ENCODE measurements around the gene CDC5L. TPM values are rescaled to one million over a fixed set of nuclear protein-coding genes. Genes with fewer than 3 reads are reported as not detected.
A peak's percentile ranks its signal among the peaks of the same experiment; 100 is the strongest.

The CDC5L gene
- total and polyA plus RNA-seq, 11 donors = 5.8 to 24.8 (median 18.5) TPM

- ATAC-seq (no peak), DNase-seq (no peak)
- Histone ChIP-seq H3K4me1 (peaks cover 0 to 24% (median 9%) of the 10 kb centered on the region in 12 donors), H3K36me3 (no peaks in the 10 kb centered on the region), H3K9me3 (no peaks in the 10 kb centered on the region), H3K27me3 (no peaks in the 10 kb centered on the region), H3K27ac (no peak overlapping the region), H3K4me3 (no peak overlapping the region)
- WGBS, 4 donors = 81 to 92% (median 90%) methylated on average over 15 to 19 of the region's 19 CpGs
- no peak for TF ChIP-seq POLR2A (IDR thresholded peaks at IDR 0.05)
- TF ChIP-seq, protein P1, sequence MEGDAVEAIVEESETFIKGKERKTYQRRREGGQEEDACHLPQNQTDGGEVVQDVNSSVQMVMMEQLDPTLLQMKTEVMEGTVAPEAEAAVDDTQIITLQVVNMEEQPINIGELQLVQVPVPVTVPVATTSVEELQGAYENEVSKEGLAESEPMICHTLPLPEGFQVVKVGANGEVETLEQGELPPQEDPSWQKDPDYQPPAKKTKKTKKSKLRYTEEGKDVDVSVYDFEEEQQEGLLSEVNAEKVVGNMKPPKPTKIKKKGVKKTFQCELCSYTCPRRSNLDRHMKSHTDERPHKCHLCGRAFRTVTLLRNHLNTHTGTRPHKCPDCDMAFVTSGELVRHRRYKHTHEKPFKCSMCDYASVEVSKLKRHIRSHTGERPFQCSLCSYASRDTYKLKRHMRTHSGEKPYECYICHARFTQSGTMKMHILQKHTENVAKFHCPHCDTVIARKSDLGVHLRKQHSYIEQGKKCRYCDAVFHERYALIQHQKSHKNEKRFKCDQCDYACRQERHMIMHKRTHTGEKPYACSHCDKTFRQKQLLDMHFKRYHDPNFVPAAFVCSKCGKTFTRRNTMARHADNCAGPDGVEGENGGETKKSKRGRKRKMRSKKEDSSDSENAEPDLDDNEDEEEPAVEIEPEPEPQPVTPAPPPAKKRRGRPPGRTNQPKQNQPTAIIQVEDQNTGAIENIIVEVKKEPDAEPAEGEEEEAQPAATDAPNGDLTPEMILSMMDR (IDR thresholded peaks at IDR 0.05) = no peak
- intact Hi-C loops (cut with DNase I) = loop anchor here in 7 of 10 donors (5.0 to 10.0 kb wide), 6 partner anchors 121 to 1451 kb away; no protein-coding TSS in a partner anchor
These were observed 86.1 kb downstream of the CDC5L start for GRCh38 chr6:44473393-44474189.

DNA sequence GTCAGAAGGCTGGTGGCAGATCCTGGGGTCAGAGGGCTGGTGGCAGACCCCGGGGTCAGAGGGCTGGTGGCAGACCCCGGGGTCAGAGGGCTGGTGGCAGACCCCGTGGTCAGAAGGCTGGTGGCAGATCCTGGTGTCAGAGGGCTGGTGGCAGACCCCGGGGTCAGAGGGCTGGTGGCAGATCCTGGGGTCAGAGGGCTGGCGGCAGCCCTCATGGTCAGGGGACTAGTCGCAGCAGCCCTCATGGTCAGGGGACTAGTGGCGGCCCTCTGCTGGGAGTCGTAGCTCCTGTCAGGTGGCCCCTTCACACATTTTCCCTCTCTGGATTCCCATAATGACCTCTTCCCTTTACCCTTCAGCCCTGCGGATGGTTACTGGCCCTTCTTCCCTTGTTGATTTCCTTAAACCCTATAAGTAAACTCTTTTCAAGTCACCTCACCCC lies 86.7 kb downstream of the CDC5L start:
- intact Hi-C loops (cut with DNase I) = loop anchor here in 7 of 10 donors (5.0 to 10.0 kb wide), 6 partner anchors 121 to 1451 kb away; no protein-coding TSS in a partner anchor
- no peaks in the 10 kb centered on the region for H3K27me3 ChIP-seq
- WGBS, 4 donors = 88 to 94% (median 92%) methylated on average over 4 to 9 of the region's 9 CpGs
- TF ChIP-seq, protein P1 (IDR thresholded peaks at IDR 0.05) = no peak
- TF ChIP-seq POLR2A (IDR thresholded peaks at IDR 0.05) = no peak
- ATAC-seq (no peak), DNase-seq (no peak)
- H3K9me3 ChIP-seq = no peaks in the 10 kb centered on the region
- H3K36me3 ChIP-seq = no peaks in the 10 kb centered on the region
- H3K27ac ChIP-seq = no peak overlapping the region
- peaks cover 0 to 24% (median 9%) of the 10 kb centered on the region in 12 donors for H3K4me1 ChIP-seq
- H3K4me3 ChIP-seq = no peak overlapping the region

GRCh38 chr6:44474643-44475042 lies 87.1 kb downstream of the CDC5L start:
- Histone ChIP-seq H3K4me1 (peaks cover 0 to 24% (median 9%) of the 10 kb centered on the region in 12 donors), H3K9me3 (no peaks in the 10 kb centered on the region), H3K27me3 (no peaks in the 10 kb centered on the region), H3K4me3 (no peak overlapping the region), H3K27ac (no peak overlapping the region), H3K36me3 (no peaks in the 10 kb centered on the region)
- intact Hi-C loops (cut with DNase I) = loop anchor here (1.0 to 10.0 kb wide), 13 partner anchors 120 to 1450 kb away; no protein-coding TSS in a partner anchor
- DNase-seq (no peak), ATAC-seq (no peak)
- TF ChIP-seq, protein P1 (IDR thresholded peaks at IDR 0.05) = no peak
- no peak for TF ChIP-seq POLR2A (IDR thresholded peaks at IDR 0.05)
- WGBS, 4 donors = 50 to 67% (median 57%) methylated on average over 1 of the region's 1 CpG

DNA sequence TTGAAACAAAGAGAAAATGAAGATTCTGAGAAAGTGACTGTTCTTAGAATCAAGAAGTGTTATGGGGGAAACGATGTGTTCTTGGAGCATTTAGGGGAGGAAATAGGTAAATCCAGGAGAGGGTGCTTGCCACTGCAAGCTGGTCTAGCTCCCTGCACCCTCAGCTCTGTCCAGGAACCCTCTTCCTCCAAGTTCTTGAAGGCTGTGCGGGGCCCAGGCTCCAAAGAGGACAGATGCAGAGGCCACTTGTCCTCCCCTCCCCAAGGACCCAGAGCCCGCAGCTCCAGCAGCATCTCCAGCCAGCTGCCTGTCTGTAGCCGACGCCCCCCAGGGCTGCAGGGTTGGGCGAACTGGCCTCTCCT lies 87.9 kb downstream of the CDC5L start:
- Histone ChIP-seq H3K4me3 (no peak overlapping the region), H3K27ac (no peak overlapping the region), H3K27me3 (no peaks in the 10 kb centered on the region), H3K36me3 (no peaks in the 10 kb centered on the region), H3K9me3 (no peaks in the 10 kb centered on the region), H3K4me1 (peaks cover 0 to 24% (median 9%) of the 10 kb centered on the region in 12 donors)
- intact Hi-C loops (cut with DNase I) = loop anchor here (1.0 to 10.0 kb wide), 12 partner anchors 119 to 1449 kb away; no protein-coding TSS in a partner anchor
- peak in 1 of 4 donors; percentile 16 for ATAC-seq
- DNase-seq = no peak
- 17 to 69% (median 27%) methylated on average over 1 to 6 of the region's 6 CpGs for WGBS, 4 donors
- TF ChIP-seq POLR2A (IDR thresholded peaks at IDR 0.05) = no peak
- TF ChIP-seq, protein P1 (IDR thresholded peaks at IDR 0.05) = no peak

All from heart left ventricle (tissue), 16 donors.